ENCODE measurements around the gene FOXR1.

Gene FOXR1, protein sequence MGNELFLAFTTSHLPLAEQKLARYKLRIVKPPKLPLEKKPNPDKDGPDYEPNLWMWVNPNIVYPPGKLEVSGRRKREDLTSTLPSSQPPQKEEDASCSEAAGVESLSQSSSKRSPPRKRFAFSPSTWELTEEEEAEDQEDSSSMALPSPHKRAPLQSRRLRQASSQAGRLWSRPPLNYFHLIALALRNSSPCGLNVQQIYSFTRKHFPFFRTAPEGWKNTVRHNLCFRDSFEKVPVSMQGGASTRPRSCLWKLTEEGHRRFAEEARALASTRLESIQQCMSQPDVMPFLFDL

DNA sequence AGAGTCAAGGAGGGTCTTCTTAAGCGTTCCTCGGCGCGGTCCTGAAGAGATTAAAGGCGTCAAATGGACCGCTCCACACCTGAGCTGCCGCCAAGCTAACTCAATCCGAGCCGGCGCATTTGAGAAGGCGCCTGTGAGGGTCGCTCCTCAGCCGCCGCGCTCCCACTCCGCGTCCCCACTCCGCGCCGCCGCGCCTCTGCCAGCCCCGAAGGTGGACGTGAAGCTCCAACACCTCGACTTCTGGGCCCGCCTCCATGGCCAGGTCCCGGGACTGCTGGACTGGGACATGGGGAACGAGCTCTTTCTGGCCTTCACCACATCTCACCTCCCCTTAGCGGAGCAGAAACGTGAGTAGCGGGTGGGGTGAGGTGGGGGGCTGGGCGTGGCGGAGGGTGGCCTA lies at the start of gene FOXR1:
Gene FOXR1, plus strand, starts transcription at position 116 of the 400 bp plus-strand sequence. Its CDS starts 171 bp downstream, at position 287.
- no peak for DNase-seq

DNA sequence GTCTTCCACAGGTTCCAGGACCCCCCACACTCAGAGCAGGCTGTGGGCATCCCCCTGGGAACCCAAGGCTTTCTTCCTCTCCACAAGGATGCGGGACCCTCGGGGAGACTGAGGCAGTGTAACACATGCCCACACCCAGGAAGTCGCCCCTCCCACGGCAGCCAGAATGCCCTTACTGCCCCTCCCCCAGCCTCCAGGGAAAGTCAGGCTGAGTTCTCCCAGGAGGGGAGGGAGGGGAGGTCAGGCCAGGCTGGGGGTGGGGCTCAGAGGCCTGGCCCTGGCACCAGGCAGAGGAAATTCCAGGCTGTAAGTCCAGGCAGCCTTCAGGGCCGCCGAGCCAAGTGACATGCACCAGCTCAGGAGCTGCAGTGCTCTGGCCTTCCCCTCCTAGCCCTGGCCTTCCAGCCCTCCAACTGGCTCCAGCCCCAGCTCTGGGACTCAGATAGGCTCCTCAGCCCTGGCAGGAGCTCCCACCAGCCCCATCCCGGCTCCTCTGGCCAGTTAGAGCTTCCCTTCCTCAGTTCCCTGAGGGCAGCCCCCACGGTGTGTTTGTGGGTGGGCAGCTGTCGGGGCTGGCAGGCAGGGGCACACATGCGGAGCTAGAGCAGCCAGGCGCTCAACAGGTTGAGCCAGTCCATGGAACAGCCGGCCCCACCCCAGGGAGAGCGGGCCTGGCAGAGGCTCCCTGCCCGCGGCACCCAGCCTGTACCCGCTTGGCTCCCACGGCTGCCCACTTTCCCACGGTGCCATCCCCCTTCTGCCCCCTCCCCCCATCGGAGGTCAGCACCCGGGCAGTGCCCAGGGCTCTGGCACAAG lies 49.4 kb upstream of the FOXR1 start:
- no peak for DNase-seq

DNA sequence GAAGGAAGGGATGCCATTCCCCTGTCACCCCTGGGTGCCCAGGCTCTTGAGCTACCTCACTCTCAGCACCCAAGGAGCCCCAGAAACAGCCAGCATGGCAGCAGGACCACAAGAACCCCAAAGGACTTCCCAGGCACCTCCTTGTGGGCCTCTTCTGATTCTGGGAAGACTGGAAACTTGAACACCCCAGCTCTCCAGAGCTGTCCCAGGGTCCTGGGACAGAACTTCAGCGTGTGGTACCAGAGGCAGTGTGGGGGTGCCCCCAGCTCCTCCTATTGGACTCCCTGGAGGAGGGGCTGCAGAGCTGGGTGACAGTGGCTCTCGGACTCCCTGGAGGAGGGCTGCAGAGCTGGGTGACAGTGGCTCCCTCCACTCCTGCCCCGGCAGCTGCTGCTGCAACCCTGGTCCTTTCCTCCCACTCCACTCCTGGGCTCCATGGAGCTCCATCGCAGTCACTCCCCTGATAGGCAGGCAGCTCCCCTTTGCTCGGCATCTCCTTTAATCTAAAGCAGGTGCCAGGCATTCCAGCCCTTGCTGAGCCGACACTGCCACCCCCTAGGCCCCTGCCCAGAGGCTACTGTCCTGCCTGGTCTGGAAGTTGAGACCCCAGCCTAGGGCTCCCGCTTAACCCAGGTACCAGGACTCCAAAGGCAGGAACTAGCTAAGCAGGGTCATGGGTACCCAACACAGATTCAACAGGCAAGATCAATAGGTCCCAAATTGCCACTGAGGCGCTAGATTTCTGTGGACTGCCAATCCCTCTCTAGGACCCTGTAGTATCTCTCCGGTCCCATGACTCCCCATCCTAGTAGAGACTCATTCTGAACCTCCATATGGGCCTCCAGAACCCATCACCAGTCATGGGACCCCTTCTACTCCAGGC lies 48.6 kb upstream of the FOXR1 start:
- DNase-seq: no peak

DNA sequence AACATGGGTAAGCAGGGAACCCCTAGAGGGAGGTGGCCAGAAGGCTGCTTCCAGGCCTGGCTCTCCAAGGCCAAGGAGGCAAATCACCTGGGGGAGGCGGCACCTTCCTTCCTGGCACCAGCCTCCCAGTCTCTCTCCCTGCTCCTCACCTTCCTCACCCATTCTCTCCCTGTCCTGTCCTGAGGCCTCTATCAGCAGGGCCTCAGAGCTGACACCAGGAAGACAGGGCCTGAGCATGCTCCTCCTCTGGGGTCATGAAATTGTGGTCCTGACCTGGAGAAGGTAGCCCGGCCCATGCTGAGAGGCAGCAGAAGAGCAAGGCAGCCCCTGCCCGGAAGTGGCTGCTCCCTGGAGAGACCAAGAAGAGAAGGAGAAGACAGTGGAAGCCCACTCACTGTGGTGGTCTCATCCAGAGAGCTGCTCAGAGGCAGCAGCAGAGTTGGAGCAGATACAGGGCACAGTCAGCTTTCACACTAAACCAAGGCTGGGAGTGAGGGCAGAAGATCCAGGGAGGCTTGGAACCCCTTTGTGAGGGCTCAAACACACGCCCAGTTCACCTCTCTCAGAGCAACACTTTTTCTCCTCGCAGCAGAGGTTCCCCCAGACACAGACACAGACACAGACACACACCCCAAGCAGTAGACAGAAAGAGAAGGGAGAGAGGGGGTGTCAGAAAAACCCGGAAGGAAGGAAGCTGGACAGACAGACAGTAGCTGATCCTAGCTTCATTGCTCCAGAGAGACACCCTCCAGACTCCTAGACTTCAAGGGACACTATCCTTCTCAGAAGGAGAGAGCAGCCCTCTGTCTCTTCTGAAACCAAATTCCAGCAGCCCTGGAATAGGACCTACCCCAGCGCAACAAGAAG lies 47.6 kb upstream of the FOXR1 start:
- peak; percentile 54 for DNase-seq

DNA sequence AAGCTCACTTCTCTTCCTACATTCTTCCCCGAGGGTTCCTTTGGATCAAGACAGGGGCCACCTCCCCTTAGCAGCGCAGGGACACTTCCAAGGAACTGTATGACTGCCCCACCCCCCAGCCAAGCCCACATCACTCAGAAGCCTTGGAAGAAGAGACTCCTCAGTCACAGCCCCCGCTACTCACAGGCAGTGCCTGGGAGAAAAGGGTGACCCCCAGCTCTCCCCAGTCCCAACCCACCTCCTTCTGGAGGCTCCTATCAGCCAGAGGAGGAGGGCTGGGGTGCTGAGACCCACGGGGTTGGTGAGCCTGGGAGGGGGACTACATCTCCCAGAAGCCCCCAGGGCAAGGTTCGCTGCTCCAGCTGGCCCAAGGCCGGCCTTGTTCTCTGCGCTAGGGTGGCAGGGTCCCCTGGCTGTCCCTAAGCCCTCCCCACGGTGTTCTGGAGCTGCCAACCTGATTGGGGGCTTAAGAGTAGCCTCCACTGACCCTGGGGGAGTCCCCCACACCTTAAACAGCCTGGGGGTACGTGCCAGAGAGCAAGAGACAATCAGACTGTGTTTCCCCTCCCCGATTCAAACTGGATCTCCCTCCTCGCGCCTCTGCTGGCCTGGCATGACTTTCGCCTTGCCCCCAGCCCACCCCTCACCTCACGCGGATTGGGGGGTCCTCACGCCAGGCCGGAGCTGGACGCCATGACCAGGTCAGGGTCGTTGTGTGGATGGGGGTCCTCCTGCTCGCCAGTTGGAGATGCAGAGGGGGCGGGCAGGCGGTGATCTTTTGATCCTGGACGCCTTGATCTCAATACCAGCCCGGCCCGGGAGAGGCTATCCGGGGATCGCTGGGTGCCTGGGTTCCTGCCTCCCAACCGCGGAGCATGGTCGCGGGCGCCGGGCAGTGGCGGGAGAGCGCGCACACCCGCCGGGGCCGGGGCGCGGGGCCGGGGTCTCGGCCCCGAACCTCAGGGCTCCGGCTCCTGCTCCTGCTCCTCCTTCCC lies 46.7 kb upstream of the FOXR1 start:
- peak; percentile 49 for DNase-seq

DNA sequence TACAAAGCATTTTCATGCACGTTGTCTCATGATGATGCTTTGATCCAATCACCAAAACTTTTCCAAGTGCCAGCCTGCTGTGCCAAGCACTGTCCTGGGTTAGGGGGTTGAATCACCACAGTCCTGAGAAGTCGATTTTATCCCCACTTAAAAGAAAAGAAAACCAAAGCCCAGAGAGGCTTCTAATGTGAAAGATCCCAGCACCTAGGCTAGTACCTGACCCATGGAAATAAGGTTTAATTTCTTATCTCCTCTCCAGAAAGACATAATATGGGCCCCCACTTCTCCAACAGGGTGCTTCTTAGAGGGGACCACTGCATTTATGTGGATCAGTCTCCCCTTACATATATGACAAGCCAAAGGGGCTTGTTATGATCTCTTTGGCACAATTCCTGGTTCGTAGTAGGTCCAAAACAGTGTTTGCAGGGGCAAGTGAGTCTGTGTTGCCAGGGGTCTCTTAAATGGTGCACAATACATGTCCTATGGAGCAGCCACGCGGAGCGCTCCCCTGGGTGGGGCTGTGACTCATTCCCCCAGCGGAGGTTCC lies 43.9 kb upstream of the FOXR1 start:
- no peak for DNase-seq

DNA sequence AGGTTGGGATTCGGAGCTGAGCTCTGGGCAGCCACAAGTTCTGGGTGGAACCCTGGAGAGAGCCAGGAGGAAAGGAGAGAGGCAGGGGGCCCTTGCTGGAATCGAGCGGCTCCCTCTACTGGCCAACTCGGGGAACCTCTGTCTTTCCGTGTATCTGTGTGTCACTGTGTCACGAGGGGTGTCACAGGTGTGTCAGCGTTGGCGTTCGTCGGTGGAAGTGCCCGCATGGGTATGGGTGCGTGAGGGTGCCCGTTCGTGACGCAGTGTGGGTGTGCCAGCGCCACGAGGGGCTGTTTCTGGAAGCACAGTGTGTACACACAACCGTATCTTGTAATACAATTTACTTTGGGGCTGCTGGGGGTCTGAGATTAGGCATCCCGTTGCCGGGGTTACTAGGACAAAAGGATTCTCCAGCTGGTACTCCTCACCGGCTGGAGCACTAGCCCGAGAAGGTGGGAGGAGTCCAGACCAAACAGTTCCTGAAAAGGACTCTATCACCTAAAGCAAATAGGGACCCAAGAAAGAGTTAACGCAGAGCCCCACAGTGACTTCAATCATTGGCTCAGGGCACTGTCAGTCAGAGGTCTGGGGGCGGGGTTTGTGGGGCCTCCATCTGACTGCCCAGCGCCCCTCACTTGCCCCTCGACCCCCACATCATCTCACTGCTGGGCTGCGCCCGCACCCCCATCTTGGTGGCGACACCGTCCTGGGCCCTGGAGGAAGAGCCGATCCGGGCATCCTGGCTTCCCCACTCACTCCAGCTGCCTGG lies 43.3 kb upstream of the FOXR1 start:
- peak; percentile 96 for DNase-seq

DNA sequence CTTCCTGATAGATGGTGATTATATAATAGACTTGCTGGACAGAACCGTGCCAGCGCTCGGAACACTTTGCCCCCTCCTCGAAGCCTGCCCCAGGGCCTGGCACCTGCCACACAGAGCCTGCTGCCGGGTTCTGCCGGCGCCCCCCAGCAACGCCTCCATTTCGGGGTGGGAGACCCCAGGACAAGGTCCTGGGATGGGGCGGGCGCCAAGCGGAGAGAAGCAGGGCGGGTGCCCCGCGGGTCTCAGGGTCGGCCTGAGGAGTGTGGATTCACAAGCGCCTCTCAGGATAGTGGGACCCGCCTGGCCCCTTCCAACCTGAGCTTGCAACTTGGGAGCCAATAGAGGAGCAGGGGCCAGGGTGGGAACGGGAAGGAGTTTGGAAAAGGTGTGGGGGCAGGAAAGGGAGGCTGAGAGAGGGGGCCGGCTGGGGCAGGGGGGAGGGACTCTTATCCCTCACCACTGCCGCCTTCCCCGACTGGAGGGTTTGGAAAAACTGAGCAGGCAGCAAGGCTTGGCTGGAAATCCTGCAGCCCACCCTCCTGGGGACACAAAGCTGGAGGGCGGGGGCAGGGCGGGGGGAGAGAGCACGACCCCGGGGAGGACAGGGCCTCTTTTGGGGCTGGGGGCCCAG lies 42.6 kb upstream of the FOXR1 start:
- no peak for DNase-seq

DNA sequence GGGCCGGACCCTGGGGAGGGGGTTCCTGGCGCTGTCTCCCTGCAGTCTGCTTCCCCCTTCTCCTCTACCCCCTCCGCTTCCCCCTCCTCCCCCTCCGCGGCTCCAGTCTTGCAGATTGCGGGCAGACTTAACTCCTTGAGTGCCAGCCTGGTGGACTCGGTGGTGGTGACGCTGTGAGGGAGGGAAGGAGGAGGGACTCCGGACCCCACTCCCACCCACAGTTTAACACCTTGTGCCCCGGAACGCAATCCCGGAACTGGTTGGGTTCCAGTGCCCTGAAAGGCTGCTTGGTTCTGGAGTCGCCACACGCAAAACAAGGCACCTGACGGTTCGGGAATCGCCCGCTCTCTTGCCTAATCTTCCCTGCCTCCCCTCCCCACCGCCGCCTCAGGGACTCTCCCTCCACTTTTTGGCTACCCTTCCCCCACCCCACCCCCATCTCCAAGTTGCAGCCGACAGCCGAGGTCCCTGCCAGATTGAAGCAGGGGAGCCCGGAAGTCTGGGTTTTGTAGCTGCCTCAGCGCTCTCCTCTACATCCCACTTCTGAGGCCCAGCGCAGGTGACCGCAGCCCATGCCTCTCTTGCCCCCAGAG lies 42.0 kb upstream of the FOXR1 start:
- peak; percentile 87 for DNase-seq

DNA sequence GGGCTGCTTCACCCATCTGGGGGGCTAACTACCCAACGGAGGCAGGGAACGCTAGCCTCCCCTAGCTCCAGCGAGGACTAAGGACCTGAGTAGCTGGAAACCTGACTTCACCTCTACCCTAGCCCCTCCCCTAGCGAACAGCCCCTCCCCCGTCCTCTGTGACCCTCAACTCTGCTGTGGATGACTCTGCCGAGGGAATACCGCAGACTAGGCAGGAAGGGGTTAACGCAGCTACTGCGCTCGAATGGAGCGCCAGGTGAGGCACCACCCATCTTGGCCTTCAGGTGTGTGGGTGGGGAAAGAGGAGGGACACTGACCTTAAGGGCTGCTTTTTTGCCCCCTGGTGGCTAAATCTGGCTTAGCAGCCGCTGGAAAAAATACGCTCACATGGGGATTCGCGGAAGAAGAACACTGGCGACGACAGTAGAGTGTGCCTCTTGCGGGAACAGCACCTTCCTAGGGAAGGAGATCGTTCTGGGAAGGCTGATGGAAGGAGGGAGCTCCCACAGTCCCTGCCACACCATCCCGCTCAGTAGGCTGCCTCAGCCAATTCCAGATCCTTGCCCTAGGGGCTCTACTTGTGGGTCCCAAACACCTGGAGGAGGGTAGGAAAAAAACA lies 41.4 kb upstream of the FOXR1 start:
- DNase-seq: peak; percentile 86

DNA sequence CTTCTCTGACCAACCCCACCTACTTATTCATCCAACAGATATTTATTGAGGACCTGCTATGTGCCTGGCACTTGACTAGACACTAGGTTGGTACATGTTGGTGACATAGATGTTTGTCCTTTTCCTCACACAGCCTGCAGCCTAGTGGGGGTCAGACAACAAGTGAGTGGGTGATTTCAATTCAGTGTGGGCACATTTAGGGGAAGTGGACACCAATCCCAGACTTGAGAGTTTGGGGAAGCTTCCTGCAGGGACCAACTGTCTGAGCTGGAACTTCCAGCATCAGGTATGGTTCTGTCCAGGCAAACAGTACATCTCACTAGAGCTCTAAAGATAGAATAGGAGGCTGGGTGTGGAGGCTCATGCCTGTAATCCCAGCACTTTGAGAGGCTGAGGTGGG lies 40.0 kb upstream of the FOXR1 start:
- DNase-seq: no peak

DNA sequence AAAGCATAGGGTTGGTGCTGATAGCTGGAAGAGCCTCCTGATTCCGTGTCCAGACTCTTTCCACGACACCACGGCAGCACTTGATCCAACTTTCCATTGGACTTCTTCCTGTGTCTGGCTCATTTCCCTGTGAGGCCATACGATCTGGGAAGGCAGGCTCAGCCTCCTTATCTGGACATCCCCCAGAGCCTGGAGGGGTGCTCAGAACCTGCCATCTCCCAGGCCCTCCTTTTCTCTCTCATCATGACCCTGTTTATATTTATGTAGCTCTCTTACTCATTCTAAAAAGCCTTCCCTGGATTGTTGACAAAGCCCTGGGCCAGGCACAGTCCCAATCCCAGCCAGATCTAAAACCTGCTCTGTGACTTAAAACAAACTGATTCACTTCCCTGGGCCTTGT lies 38.1 kb upstream of the FOXR1 start:
- no peak for DNase-seq

DNA sequence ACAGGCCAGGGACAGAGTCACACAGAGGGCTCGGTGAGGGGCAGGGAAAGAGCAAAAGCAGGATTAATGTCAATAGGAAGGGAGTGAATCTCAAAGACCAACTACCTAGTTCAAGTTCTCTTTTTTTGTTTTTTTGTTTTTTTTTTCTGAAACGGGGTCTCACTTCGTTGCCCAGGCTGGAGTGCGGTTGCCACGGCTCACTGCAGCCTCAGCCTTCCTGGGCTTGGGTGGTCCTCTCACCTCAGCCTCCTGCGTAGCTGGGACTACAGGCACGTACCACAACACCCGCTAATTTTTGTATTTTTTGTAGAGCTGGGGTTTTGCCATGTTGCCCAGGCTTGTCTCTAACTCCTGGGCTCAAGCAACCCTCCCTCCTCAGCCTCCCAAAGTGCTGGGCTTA lies 36.2 kb upstream of the FOXR1 start:
- DNase-seq: peak; percentile 34

DNA sequence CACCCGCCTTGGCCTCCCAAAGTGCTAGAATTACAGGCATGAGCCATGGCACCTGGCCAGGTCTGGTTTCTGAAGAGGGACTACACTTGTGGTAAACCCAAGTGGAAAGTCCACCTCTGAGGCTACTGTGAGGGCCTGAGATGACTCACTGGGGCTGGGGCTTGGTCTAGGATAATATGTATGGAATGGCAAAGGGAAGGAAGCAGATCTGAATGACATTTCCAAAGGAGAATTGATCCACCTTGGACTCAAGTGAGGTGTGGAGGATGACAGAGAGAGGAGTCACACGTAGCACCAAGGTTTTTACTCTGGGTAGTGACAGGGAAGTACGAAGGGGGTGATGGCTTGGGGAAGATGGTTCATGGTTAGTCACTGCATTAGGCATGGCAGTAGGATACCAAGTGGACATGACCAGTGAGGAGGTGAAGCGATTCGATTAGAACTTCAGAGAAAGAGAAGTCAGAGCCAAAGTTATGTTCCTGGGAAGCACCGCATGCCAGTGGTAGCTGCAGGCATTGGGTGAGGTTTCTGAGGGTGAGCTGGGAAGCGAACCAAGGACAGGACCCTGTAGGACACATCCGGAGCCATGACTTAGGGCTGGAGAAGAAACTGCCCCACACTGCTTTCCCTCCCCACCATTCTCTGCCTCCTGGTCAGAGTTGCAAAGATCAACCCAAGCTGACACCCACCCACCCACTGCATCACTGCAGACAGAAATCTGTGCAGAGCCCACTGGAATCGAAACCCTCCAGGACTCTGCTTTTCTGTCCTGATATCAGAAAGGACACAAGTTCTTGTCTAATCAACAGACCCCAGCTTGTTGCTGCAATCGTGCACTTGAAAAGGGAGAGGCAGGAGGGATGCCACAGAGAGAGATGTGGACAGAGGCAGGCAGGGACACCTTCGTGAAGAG lies 32.8 kb upstream of the FOXR1 start:
- DNase-seq: no peak

DNA sequence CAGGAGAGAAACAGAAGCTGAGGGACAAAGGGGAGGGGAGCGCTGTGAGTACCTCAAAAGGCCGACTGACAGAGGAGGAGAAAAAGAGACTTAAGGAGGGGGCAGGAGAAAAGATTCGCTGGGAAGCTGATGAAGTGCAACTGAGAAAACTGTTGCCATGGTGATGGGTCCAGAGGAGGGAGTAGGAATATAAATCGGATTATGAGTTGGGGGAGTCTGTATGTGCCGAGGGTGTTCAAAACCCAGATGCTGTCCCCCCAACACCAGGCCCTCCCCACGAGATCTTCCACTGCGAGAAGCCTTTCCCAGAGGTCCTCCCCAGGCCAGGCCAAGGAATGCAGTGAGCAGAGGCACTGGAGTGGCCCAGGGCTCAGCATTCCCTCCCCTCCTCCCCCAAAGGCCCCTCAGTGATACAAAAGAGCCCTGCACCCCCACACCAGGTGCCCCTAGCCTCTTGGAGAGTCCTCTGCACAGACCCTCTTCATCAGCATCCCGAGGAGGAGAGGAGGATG lies 32.1 kb upstream of the FOXR1 start:
- DNase-seq: no peak

DNA sequence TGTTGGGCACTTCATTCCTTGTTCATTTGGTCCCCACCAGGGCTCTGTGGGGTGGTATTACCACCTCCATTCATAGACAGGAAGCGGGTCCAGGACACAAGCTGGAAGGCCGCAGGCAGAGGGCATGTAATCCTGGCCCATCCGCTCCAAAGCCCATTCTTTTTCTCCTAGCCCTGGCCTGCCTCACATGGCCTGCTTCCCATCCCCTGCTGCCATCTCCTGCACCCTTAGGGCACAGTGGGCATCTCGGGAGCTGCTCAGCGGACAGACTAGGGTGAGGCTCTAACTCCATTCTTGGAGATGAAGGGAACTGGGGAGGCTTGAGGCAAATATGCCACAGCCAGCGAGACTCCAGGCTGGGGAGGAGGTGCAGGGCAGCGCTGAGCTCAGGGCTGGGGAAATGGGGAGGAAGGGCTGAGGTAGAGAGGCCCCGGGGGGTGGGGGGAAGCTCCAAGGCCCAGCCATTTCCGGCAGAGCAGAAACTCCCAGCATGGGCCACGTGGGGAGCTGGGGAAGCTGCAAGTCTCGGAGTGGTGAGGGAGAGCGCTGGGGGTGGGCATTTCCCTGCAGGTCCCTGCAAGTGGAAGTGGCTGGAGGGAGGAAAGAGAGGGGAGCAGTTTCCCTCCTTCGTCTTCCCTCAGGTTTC lies 31.5 kb upstream of the FOXR1 start:
- DNase-seq: no peak

DNA sequence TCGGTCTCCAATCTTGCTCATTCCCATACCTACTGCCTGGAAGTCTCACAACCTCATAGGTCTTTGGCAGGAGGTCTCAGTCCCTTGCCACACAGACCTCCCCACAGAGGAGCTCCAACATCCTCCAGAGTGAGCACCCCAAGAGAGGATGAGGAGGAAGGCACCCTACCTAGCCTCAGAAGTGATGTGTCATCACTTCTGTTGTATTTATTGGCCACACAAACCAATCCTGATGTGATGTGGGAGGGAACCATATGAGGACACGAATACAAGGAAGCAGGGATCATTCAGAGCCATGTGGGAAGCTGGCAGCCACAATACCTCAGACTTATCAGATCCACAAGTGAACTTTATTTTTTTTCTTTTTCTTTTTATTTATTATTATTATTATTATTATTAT lies 24.5 kb upstream of the FOXR1 start:
- DNase-seq: no peak
